GM23338 (cell line): ENCODE measurements around the gene CMBL. TPM values are rescaled to one million over a fixed set of nuclear protein-coding genes. Genes with fewer than 3 reads are reported as not detected.
A peak's percentile ranks its signal among the peaks of the same experiment; 100 is the strongest.

Source experiments
- ATAC-seq: fragments of 200-7000 bp; cut with Tn5 transposase; 3 replicates; pipeline ENCODE4 v1.9.1; 2020
- DNase-seq: peaks from one replicate; pipeline ENCODE4 v3.0.0-alpha.2; 2015; ENCODE audit warnings: low spot score
- H2AFZ ChIP-seq: fragments of 200-600 bp; sonication (generic); 2 replicates; pipeline ENCODE4 v1.8.0; 2016; ENCODE audit warnings: antibody characterized with exemption, mild to moderate bottlenecking, moderate library complexity
- H3F3A ChIP-seq: fragments of 200-600 bp; sonication (generic); replicated peaks from 2 replicates; pipeline ENCODE4 v1.8.0; 2017; ENCODE audit warnings: antibody characterized with exemption, mixed run types, low read depth
- H3K27ac ChIP-seq: fragments of 200-600 bp; sonication (generic); 2 replicates; pipeline ENCODE4 v1.6.1; 2016; ENCODE audit warnings: low read depth
- H3K27me3 ChIP-seq: fragments of 200-600 bp; sonication (generic); 2 replicates; pipeline ENCODE4 v1.8.0; 2016; ENCODE audit warnings: mild to moderate bottlenecking, mixed run types, moderate library complexity; ENCODE audit not compliant: insufficient read depth
- H3K36me3 ChIP-seq: fragments of 200-600 bp; sonication (generic); 2 replicates; pipeline ENCODE4 v1.8.0; 2016; ENCODE audit warnings: mild to moderate bottlenecking; ENCODE audit not compliant: insufficient read depth
- H3K4me1 ChIP-seq: fragments of 200-600 bp; sonication (generic); 2 replicates; pipeline ENCODE4 v1.8.0; 2016; ENCODE audit warnings: mild to moderate bottlenecking, moderate library complexity; ENCODE audit not compliant: insufficient read depth
- H3K4me2 ChIP-seq: fragments of 200-600 bp; sonication (generic); 2 replicates; pipeline ENCODE4 v1.7.1; 2017; ENCODE audit warnings: mixed run types
- H3K4me3 ChIP-seq: fragments of 200-600 bp; sonication (generic); 2 replicates; pipeline ENCODE4 v1.6.1; 2016; ENCODE audit warnings: mixed run types
- H3K79me2 ChIP-seq: fragments of 200-600 bp; sonication (generic); replicated peaks from 2 replicates; pipeline ENCODE4 v1.8.0; 2017; ENCODE audit warnings: mild to moderate bottlenecking; ENCODE audit not compliant: insufficient read depth
- H3K9me2 ChIP-seq: fragments of 200-600 bp; sonication (generic); 2 replicates; pipeline ENCODE4 v1.8.0; 2017; ENCODE audit not compliant: insufficient read depth
- H4K20me1 ChIP-seq: fragments of 200-600 bp; sonication (generic); replicated peaks from 2 replicates; pipeline ENCODE4 v1.8.0; 2017; ENCODE audit warnings: mild to moderate bottlenecking; ENCODE audit not compliant: insufficient read depth
- H3K27ac Mint-ChIP-seq: 2 replicates; pipeline ENCODE4 v1.8.0; 2020; ENCODE audit warnings: inconsistent platforms, mild to moderate bottlenecking, moderate library complexity, mixed read lengths
- H3K27me3 Mint-ChIP-seq: 3 replicates; pipeline ENCODE4 v1.8.0; 2022; ENCODE audit warnings: low read depth, mild to moderate bottlenecking, moderate library complexity, mixed read lengths, inconsistent platforms; ENCODE audit not compliant: insufficient read depth, poor library complexity
- H3K36me3 Mint-ChIP-seq: 3 replicates; pipeline ENCODE4 v1.8.0; 2021; ENCODE audit warnings: low read depth, mild to moderate bottlenecking, inconsistent platforms, moderate library complexity, mixed read lengths
- H3K4me1 Mint-ChIP-seq: 3 replicates; pipeline ENCODE4 v1.8.0; 2020; ENCODE audit warnings: mild to moderate bottlenecking, inconsistent platforms, mixed read lengths
- H3K4me3 Mint-ChIP-seq: 3 replicates; pipeline ENCODE4 v1.8.0; 2021; ENCODE audit warnings: moderate library complexity, mild to moderate bottlenecking, inconsistent platforms, mixed read lengths
- H3K9me3 Mint-ChIP-seq: 3 replicates; pipeline ENCODE4 v1.8.0; 2020; ENCODE audit warnings: moderate library complexity, mild to moderate bottlenecking, inconsistent platforms, mixed read lengths
- CTCF ChIP-seq, 2 experiments: fragments of 200-600 bp in 1 of 2; sonication (generic) in 1 of 2; conservative IDR thresholded peaks; 2 replicates each; pipeline versions ENCODE4 v1.5.1 to v1.6.1; 2016 to 2017; ENCODE audit warnings: antibody characterized with exemption in 2 of 2, low read depth in 2 of 2, mild to moderate bottlenecking in 2 of 2, moderate library complexity in 1 of 2
- ETS1 ChIP-seq: IDR thresholded peaks from 2 replicates; pipeline ENCODE4 v1.6.1; 2016; ENCODE audit warnings: antibody characterized with exemption
- EZH2 ChIP-seq: fragments of 200-600 bp; sonication (generic); IDR thresholded peaks from one replicate; pipeline ENCODE4 v1.8.0; 2017; ENCODE audit warnings: antibody characterized with exemption, mild to moderate bottlenecking, low read depth; ENCODE audit not compliant: unreplicated experiment
- NANOG ChIP-seq: IDR thresholded peaks from 2 replicates; pipeline ENCODE4 v1.6.1; 2016; ENCODE audit warnings: antibody characterized with exemption, borderline replicate concordance
- POLR2AphosphoS5 ChIP-seq: IDR thresholded peaks from 2 replicates; pipeline ENCODE4 v1.6.1; 2016; ENCODE audit warnings: antibody characterized with exemption, low read depth
- REST ChIP-seq: IDR thresholded peaks from one replicate; pipeline ENCODE4 v1.6.1; 2018; ENCODE audit warnings: antibody characterized with exemption; ENCODE audit not compliant: unreplicated experiment
- STAT1 ChIP-seq: IDR thresholded peaks from one replicate; pipeline ENCODE4 v1.6.1; 2016; ENCODE audit warnings: antibody characterized with exemption; ENCODE audit not compliant: unreplicated experiment
- ZNF331 ChIP-seq: fragments of 250-450 bp; sonication (Bioruptor Pico); IDR thresholded peaks from 2 replicates; pipeline ENCODE4 v1.5.0; 2020; ENCODE audit warnings: low read depth, mild to moderate bottlenecking, moderate library complexity
- polyA plus RNA-seq: library from polyadenylated mRNA; unstranded; fragments of >200 nt; fragmentation: Nextera tagmentation; extraction: Ambion mirVana; gene quantifications from 2 replicates; pipeline ENCODE4 v1.2.1, GENCODE V29; 2016
- total RNA-seq: library from RNA; depleted of rRNA; stranded (reverse); fragments of >200 nt; shearing (Covaris generic); gene quantifications from 2 replicates; pipeline ENCODE4 v1.2.3, GENCODE V29; 2014

Gene CMBL
- total and polyA plus RNA-seq, 2 experiments from 2014 or later, result 13.2 to 24.1 TPM

- Mint-ChIP-seq H3K9me3 (no peaks in the 10 kb centered on the region), H3K27me3 (peaks cover 9% of the 10 kb centered on the region), H3K36me3 (peaks cover 48% of the 10 kb centered on the region), H3K4me1 (peaks cover 17% of the 10 kb centered on the region), H3K4me3 (no peak overlapping the region), H3K27ac (no peak overlapping the region)
- DNase-seq (no peak), ATAC-seq (no peak)
- H3K4me2 ChIP-seq, result no peak overlapping the region
- peaks cover 43% of the 10 kb centered on the region for H3K36me3 ChIP-seq
- H3K4me1 ChIP-seq, result peaks cover 6% of the 10 kb centered on the region; the same call in 1 of the 2 replicates
- no peaks in the 10 kb centered on the region for H3K79me2 ChIP-seq
- TF ChIP-seq POLR2AphosphoS5 (no peak), NANOG (no peak), ZNF331 (CRISPR knock-in tag) (no peak), ETS1 (no peak), CTCF (conservative IDR thresholded peaks at IDR 0.05; ENCODE audit: low read depth in 2 of 2) (no peak), EZH2 (no peak), STAT1 (no peak), REST (no peak)
- H3F3A ChIP-seq, result peaks cover 42% of the 10 kb centered on the region
- no peaks in the 10 kb centered on the region for H3K9me2 ChIP-seq
- no peaks in the 10 kb centered on the region for H3K27me3 ChIP-seq
- no peak overlapping the region for H3K4me3 ChIP-seq
- peak overlapping the region; percentile 58 for H3K27ac ChIP-seq
- no peak overlapping the region for H2AFZ ChIP-seq
- peaks cover 29% of the 10 kb centered on the region for H4K20me1 ChIP-seq
These were observed 41.6 kb downstream of the CMBL start for GRCh38 chr5:10266137-10266536.
